Activated effector memory CD4-positive, alpha-beta T cell treated with Interleukin-2 at 50 U/mL for 16 hours (primary cell): ENCODE measurements around the gene TUBA1C.
"Not testable (repeated sequence)": the region's sequence is repeated elsewhere in the genome, so short reads cannot be mapped to it uniquely, and the experiment has no call there.

Experiments
- DNase-seq: peaks from one replicate; pipeline ENCODE4 v3.0.0-alpha.2; 2020

The TUBA1C gene

DNA sequence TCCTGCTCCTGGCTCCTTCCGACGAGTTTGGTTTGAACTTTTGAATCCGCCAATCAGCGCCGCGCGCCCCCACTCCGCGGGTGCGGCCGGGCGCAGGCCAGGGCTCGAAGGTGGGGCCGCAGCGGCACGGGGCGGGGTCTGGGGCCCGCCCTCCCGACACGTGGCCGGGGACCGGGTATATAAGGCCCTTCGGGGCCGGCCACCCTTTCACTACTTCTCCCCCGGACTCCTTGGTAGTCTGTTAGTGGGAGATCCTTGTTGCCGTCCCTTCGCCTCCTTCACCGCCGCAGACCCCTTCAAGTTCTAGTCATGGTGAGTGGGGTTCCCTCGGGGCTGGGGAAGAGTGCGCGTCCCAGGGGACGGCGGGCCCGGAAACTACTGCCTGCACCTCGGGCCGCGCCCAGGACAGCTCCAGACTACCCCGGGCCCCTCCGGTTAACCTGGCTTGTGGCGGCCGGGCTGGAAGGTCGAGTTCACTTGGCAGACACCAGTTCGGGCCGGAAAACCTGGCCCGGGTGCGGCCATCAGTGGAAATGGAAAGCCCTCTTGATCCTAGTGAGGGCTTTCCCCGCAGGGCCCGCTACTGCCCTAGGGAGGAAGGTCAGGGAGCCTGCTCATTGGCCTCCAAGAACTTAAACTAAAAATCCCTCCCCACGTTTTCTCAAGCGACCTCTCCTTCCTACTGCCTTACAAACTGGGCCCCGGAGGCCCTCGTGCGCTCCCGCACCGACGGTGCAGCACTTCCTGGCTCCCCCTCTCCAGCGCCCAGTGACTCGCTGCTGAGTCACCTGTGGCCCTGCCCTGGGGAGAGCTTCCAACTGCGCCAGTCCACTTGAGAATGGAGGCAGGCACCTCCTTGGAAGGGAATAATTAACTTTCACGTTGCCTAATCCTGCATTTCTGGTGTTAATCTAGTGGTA lies at the start of gene TUBA1C:
Gene TUBA1C, plus strand, starts transcription at position 210 of the 920 bp plus-strand sequence. Its CDS starts 100 bp downstream, at position 310.
- peak; percentile 82 for DNase-seq

DNA sequence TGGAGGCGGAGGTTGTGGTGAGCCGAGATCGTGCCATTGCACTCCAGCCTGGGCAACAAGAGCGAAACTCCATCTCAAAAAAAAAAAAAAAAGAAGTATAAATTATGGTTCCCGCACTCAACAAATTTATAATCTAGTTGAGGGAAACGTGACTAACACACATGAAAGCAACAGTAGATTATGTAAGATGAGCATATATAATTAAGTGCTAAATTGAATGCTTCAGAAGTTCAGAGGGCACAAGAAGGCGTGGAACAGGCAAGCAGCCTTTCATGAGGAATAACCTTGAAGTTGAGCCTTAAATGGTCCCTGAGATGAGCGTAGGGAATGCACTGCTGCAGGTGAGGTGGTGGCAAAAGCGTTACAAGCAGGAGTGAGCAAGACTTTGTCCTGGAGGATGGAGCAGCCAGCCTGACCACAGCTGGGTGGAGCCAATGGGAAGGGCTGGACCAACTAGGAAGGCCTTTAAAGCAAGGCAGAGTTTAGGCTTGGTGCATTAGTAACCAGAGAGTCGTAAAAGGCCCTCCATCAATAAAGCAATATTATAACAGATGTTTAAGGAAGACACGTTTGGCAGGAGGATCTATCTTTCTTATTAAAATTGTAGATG lies 45.4 kb upstream of the TUBA1C start:
- no peak for DNase-seq

DNA sequence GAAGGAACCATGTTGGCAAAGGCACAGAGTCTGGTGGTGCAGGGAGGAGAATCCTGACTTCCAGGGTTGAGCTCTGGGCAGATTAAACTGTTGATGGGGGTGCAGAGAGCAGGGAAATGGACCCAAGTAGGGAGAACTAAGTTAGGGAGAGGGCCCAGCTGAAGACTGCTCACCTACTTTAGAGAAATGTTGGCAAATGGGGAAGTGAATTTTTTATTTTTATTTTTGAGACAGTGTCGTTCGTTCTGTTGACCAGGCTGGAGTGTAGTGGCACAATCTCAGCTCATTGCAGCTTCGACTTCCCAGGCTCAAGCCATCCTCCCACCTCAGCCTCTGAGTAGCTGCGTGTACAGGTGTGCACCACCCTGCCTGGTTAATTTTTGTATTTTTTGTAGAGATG lies 43.9 kb upstream of the TUBA1C start:
- DNase-seq, result no peak

DNA sequence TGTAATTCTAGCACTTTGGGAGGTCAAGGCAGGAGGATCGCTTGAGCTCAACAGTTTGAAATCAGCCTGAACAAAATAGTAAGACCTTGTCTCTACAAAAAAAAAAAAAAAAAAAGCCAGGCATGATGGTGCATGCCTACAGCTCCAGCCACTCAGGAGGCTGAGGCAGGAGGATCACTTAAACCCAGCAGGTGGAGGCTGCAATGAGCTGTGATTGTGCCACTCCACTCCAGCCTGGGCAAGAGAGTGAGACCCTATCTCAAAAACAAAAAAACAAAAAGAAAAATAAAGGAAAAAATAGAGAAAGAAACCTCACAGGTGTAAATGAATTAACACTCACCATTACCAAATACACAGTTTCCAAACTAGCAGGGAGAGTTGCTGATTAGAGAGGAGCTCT lies 41.8 kb upstream of the TUBA1C start:
- no peak for DNase-seq

DNA sequence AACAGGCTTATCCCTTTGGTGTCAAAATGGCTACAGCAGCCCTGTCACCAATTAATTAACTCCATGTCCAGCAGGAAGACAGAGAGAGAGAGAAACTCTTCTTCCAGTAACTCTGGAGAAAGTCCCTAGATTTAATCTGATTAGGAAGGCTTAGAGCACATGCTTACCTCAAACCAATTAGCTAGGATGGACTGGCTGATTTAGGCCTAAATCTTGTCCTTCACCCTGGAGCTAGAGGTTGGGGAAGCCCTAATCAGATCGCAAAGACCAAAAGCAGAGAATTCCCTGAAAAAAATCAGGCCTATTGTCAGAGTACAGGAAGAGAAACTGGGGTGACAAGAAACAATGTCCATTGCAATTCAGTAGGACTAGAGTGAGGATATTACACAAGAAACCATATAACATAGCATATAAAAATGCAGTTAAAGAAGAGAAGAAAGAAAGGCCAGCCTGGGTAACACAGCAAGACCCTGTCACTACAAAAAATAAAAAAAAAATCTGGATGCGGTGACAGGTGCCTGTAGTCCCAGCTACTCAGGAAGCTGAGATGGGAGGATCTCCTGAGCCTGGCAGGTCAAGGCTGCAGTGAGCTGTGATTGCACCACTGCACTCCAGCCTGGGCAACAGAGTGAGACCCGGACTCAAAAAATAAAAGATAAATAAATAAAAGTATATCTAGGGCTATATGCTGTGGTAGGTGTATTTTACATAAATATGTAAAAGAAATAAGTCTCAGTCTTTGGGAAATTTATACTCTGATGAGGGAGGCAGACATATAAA lies 41.1 kb upstream of the TUBA1C start:
- DNase-seq, result no peak

DNA sequence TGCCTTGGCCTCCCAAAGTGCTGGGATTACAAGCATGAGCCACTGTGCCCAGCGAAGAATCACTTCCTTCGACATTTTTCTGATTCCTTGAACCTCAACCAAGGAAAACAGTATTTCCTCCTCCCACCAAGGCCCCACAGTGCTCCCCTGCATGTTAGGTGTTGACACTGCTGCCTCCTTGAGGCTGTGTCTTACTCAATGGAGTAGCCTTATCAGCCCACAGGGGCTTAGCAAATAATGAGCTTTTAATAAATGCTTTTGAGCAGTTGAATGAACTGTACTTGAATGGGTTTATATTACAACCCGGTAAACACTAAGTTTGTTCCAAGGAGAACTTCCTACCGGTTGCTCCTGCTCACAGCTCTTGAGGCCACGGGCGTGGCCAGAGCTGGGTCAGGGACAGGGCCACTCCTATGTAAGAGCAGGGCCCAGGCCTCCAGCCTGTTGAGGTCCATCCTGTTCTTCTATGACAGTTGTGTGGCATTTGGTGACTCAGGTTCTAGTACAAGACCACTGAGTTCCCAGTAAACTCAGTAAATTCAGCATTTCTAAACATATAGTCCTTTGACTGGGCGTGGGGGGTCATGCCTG lies 39.2 kb upstream of the TUBA1C start:
- DNase-seq, result no peak

DNA sequence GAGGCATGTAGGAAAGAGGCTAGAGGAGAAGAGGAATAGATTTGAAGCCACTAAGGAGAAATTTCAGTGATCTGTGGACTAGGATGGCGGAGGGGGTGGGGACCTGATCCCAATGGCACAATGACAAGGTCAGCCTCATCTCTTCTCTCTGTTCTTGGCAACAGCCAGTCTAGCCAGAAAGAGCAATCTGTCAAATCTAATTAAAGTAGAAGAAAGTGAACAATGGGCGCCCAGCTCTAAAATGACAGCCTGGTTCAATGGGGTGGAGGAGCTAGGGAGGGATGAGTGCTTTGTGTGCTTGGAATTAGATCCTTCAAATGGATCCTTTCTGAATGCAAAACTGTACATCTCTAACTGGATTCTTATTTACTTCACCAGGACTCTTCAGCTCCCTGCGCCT lies 37.2 kb upstream of the TUBA1C start:
- no peak for DNase-seq

DNA sequence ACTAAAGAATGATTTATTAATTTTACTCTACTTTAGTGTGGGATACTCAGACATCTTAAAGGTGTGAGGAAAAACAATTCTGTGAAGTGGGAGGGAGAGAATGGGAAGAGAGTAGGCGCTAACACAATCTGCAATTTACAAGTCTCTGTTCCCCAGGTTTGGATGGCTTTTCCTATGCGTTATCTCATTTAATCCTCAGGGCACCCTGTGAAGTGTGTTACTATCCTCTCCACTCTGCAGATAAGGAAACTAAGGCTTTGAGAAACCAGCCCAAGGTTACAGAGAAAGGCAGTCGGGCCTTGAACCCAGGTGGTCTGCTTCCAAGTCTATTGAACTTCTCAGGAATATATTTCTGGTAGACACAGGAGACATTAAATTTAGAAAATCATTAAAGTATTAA lies 36.2 kb upstream of the TUBA1C start:
- no peak for DNase-seq

DNA sequence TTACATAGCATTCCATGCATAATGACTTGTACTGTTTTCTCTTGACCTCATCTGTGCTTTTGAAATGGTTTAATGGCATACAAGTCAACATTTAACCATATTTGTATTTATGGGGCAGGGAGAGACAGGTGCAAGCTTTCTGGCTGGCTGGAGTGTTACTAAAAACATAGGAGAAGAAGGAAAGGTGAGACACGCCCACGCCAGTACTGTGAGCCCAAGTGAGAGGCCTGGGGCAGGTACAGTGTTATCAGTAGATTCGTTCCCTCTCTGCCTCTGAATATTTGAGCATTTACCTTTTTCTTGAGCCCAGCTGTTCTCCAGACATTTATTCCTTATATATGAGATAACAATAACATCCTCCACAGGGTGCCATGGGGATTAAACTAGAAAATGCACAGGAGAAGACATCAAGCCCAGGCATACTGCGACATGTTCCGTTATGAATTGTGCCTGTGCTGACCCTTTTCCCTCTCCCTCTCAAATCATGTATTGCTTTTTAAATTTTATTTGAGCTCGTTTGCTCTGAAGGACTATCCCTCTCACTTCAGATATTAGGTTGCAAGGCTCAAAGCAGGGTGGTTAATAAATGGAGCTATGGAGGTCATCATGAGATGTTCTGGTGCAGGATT lies 34.6 kb upstream of the TUBA1C start:
- no peak for DNase-seq

DNA sequence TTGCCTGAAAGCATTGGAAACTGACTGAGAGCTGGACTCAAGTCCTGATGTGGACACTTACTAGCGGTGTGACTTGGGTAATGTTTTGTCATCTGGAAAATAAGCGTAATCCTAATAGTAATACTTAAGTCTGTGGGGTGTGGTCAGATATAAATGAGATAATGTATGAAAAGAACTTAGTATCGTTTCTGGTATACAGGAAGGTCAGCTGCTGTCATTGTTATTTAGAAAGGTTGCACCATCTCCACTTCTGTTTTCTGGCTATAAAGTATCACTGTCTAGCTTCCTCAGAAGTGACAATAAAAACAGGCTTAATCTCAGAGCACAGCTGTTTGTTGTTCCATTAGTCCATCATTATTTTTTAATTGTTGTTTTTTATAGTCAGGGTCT lies 34.1 kb upstream of the TUBA1C start:
- no peak for DNase-seq

DNA sequence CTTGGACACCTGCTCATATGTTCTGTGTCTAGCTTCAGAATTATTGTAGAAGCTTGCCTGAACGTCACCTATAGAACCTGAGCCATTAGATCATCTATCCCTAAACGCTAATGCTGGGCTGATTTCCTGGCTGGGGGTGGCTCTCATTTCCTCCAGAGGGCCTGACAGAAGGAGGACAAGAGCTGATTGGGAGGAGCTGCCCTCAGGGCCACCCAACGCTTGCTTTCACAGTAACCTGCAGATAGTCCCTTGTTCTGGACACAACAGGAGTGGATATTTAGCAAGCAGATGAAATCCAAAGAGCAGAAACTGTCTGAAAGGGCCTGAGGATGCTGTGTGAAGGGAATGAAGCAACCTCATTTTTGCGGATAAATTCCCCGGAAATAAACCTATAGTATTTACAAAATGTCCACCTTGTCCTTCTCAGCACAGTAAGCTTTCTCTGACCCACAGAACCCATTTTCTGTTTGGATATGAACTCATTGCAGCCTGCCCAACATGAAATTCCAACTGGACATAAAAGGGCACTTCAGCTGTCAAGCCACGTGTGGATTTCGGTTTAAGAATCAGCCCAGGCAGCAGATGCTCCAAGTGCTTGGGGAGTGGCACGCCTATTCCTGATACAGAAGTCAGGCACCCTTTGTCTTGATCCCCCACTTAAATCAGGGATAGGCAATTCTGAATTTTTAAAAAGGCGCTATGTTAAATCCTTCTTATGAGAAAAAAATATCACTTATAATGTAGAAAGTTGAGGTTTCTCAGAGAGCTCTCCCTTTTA lies 32.8 kb upstream of the TUBA1C start:
- no peak for DNase-seq

DNA sequence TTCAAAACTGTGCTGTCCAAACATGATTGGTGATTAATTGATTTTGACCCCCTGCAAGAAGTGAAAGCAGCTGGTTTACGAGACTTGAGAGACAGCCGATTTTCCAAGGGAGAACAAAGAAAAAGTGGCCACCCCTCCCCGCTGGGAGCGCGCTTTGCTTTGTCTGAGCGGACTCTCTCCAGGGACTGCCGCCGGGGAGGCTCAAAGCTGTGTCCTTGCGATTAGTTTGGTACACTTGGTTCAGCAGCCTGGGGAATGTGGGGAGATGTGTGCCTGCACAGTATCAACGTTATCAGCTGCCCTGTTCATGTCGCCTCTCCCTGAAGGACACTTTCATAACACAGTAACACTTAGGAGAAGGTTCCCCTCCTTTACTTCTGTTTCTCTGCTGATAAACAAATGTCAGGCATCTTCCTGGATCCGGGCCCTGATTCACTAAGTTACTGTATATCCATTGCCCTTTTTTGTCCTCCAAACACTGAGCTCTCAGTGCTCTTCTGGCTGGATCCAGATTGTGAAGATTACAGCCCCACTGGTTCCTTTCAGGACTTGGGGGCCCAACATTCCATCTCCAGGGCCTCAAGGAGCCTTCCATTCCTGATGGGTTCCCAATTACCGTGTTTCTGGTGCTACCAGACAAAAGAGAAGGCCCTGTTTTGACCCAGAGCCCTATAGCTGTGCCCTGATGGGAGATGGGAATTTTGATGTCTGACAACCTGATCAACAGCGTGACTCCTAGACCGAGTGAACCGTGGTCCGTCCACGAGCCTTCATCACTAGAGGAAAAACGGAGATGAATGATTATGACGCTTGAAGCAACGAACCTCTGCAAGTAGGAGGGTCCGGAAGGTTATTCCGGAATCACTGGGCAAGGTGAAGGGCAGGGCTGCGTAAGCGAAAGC lies 31.7 kb upstream of the TUBA1C start:
- DNase-seq, result no peak

DNA sequence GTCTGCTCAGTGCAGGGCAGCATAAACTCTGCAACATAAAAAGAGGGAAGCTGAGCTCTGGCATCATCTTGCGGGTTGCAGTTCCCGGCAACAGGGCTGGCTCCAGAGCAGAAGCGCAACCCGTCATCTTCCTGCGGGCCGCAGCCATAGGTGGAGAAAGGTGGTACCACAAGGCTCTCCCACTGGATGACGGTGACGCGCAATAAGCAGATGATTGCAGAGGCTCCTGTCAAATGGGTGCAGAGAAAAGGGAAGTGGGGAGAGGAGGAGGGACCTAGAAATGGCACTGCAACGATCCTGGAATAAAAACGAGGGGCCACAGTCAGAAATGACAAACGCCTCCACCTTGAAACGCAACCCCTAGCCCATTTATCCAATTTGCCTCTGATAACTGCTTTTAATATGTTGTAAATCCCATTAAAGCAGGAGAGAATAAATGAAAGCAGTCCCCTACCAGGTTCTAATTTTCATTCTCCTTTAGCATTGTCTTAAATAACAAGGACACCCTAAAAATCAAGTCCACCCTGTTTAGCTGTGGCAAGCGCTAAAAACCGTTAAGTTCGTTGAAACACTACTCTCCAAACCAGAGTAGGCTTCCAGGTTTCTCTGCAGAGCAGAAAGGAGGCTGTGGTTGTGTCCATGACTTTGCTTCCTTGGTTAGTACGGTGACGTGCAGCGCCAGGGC lies 30.9 kb upstream of the TUBA1C start:
- DNase-seq, result no peak

DNA sequence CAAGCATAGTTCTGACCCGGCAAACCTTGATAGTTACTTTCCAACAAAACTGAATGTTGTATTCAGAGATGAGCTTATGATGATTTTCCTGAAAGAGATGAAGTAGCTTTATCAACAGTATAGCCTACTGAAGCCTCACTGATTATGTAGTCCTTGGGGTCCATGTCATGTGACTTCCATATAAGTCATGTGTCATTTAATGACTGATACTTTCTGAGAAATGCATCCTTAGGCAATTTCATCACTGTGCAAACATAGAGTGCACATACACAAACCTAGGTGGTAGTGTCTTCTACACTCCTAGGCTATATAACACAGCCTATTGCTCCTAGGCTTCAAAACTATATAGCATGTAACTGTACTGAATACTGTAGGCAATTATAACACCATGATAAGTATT lies 28.5 kb upstream of the TUBA1C start:
- DNase-seq, result no peak

DNA sequence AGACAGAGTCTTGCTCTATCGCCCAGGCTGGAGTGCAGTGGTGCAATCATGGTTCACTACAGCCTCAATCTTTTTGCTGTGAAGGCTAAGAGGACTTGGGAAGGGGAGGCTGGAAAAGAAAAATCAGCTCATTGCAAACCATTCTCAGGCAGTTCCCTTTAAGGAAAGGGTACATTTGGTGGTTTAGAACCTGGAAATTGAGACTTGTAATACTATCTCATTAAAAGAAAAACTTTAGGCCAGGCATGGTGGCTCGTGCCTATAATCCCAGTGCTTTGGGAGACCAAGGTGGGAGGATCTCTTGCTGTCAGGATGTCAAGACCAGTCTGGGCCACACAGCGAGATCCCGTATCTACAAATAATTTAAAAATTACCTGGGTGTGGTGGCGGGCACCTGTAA lies 21.3 kb upstream of the TUBA1C start:
- DNase-seq, result no peak

DNA sequence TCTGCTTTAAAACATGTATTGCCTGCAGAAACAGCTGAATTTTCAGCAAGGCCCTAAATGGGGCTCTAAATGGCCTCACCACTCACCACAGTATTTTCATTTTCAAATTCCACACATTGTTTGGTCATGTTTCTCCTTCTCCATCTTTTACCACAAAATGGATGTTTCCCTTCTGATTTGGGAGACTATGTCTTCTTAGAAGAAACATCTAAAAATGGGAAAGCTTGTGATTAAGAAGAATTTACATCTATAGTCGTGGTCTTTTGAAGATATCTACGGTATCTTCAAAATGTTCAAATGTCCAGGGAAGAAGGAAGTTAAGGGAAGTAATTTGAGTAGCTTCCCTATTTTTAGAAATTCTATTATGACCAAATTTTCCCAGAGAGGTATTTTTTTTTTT lies 20.7 kb upstream of the TUBA1C start:
- no peak for DNase-seq

DNA sequence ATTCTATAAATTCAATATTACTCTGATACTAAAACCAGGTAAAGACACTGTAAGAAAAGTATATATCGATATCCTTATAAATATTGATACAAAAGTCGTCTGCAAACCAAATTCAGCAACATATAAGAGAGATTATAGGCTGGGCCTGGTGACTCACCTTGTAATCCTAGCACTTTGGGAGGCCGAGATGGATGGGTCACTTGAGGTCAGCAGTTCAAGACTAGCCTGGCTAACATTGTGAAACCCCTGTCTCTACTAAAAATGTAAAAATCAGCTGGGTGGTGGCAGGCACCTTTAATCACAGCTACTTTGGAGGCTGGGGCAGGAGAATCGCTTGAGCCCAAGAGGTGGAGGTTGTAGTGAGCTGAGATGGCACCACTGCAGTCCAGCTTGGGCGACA lies 13.5 kb upstream of the TUBA1C start:
- DNase-seq, result no peak

DNA sequence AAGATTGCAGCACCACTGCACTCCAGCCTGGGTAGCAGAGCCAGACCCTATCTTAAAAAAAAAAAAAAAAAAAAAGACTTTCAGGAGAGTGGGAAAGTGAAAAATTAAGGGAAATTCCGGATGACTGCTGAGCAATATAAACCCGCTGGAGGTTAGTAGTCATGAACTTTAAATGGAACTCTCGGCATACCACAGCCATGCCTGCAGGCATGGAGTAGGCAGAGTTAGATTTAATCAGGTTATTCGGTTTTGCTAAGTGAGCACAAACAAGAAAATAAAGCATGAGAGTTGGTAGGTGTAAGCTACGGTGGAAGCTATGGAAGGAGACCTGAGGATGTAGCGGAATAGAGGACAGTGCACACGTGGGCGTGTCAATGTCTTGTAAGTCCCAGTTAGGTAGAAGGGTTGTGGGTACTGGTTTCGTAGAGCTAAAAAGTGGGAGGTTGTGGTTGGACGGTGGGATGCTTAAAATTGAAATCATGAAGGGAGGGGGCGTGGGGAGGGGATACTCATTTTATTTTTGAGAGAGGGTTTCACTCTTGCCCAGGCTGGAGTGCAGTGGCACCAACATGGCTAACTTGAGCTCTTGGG lies 11.8 kb upstream of the TUBA1C start:
- DNase-seq, result no peak

DNA sequence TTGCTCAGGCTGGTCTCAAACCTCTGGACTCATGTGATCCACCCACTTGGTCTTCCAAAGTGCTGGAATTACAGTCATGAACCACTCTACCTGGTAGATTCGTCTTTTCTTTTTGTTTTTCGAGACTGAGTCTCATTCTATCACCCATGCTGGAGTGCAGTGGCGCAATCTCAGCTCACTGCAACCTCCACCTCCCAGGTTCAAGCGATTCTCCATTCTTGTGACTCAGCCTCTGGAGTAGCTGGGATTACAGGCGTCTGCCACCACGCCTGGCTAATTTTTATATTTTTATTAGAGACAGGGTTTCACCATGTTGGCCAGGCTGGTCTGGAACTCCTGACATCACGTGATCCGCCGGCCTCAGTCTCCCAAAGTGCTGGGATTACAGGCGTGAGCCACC lies 9.4 kb upstream of the TUBA1C start:
- not testable (repeated sequence) for DNase-seq
